ENCODE measurements around the gene ROGDI.

Gene ROGDI

DNA sequence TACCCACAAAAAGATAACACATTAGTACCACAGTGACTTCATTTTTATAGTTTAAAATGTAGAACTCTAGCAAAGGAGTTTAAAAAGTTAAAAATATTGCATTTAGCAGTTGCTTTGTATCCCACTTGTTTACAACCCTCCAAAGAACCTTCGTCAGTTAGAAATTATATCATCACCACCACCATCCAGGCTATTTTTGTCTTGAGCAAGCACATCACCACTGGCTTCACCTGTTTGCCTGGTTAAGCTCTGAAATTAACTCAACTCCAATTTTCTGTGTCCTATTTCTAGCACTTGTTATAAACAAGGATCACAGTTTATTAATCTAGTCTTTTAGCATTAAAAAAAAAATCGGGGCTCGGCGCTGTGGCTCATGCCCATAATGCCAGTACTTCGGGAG lies 38.6 kb upstream of the ROGDI start:
- peaks cover 75% of the 10 kb centered on the region for H3K36me3 ChIP-seq
- TF ChIP-seq, protein P1, sequence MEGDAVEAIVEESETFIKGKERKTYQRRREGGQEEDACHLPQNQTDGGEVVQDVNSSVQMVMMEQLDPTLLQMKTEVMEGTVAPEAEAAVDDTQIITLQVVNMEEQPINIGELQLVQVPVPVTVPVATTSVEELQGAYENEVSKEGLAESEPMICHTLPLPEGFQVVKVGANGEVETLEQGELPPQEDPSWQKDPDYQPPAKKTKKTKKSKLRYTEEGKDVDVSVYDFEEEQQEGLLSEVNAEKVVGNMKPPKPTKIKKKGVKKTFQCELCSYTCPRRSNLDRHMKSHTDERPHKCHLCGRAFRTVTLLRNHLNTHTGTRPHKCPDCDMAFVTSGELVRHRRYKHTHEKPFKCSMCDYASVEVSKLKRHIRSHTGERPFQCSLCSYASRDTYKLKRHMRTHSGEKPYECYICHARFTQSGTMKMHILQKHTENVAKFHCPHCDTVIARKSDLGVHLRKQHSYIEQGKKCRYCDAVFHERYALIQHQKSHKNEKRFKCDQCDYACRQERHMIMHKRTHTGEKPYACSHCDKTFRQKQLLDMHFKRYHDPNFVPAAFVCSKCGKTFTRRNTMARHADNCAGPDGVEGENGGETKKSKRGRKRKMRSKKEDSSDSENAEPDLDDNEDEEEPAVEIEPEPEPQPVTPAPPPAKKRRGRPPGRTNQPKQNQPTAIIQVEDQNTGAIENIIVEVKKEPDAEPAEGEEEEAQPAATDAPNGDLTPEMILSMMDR (IDR thresholded peaks at IDR 0.05; ENCODE audit: low read depth, low read length): no peak
- H3K9me3 ChIP-seq: no peaks in the 10 kb centered on the region
- no peaks in the 10 kb centered on the region for H3K27me3 ChIP-seq
- no peak overlapping the region for H3K4me3 ChIP-seq (ENCODE audit: low read depth, low read length)
- DNase-seq: no peak
- no peaks in the 10 kb centered on the region for H3K4me1 ChIP-seq

DNA sequence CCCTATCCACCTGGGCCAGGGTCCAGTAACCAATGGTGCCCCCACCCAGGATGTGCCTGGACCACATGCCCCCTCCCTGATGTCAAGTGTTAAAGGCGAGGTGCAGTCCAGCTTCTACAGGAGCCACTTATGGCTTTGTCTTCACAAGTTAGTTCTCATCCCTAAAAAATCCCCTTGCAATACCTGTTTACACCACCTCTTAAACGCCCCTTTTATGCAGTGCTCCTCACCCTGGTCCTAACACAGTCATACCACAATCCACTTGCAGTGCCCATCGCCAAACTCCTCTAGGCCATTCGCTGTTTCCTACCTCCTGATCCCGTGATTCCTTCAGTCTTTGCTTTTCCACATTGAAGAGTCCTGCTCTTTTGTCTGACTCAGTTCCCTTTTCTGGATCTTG lies 37.5 kb upstream of the ROGDI start:
- TF ChIP-seq, protein P1 (IDR thresholded peaks at IDR 0.05; ENCODE audit: low read depth, low read length): no peak
- Histone ChIP-seq H3K4me1 (no peaks in the 10 kb centered on the region; the same call in 1 of the 2 replicates), H3K27me3 (no peaks in the 10 kb centered on the region), H3K4me3 (ENCODE audit: low read depth, low read length) (no peak overlapping the region), H3K36me3 (peaks cover 75% of the 10 kb centered on the region), H3K9me3 (no peaks in the 10 kb centered on the region)
- no peak for DNase-seq

DNA sequence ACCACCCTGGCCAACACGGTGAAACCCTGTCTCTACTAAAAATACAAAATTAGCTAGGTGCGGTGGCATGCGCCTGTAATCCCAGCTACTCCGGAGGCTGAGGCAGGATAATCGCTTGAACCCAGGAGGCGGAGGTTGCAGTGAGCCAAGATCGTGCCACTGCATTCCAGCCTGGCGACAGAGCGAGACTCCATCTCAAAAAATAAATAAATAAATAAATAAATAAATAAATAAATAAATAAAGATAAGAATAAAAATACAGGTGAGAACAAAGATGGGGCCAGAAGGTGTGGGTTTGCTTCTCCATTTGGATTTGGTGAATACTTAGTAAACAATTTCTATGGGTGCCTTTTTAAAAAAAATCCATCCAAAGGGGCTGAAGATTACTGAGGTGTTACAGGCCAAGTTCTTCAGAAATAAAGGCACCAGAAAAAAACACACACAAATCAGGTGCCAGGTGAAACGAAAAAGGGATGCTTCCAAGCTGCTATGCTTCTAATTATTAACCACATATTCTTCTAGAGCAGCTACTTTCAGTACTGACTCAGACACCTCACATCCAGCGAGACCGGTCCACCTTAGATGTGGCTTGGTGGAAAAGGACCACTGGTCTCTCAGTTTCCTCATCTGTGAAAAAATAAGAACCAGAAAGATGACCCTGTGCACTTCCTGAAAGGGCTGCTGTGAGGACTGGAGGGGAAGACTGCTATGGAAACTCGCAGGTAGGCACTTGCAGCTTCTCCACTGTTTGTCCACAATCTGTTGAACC lies 35.5 kb upstream of the ROGDI start:
- no peaks in the 10 kb centered on the region for H3K27me3 ChIP-seq
- TF ChIP-seq, protein P1 (IDR thresholded peaks at IDR 0.05; ENCODE audit: low read depth, low read length): no peak
- no peaks in the 10 kb centered on the region for H3K9me3 ChIP-seq
- no peak overlapping the region for H3K4me3 ChIP-seq (ENCODE audit: low read depth, low read length)
- H3K36me3 ChIP-seq: peaks cover 74% of the 10 kb centered on the region
- no peak for DNase-seq
- peaks cover 3% of the 10 kb centered on the region for H3K4me1 ChIP-seq

DNA sequence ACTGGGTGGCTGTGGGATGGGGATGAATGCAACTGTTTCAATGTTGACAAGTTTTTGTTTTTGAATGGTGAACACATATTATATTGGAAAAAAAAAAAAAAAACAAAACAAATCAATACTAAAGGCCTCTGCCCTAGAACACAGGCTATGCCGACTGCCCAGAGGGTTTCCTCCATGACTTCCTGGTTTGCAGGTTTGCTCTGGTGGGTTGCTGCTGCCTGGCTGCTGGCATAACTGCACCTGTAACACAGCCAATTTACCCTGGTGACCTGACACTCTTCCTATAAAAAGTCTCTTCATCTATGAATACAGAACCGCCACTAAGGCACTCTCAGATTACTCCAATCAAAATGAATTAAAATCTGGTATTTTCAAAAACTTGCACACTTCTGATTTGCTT lies 34.3 kb upstream of the ROGDI start:
- Histone ChIP-seq H3K4me1 (peaks cover 3% of the 10 kb centered on the region), H3K4me3 (ENCODE audit: low read depth, low read length) (no peak overlapping the region), H3K9me3 (no peaks in the 10 kb centered on the region), H3K36me3 (peaks cover 76% of the 10 kb centered on the region), H3K27me3 (no peaks in the 10 kb centered on the region)
- TF ChIP-seq, protein P1 (IDR thresholded peaks at IDR 0.05; ENCODE audit: low read depth, low read length): no peak
- DNase-seq: no peak

DNA sequence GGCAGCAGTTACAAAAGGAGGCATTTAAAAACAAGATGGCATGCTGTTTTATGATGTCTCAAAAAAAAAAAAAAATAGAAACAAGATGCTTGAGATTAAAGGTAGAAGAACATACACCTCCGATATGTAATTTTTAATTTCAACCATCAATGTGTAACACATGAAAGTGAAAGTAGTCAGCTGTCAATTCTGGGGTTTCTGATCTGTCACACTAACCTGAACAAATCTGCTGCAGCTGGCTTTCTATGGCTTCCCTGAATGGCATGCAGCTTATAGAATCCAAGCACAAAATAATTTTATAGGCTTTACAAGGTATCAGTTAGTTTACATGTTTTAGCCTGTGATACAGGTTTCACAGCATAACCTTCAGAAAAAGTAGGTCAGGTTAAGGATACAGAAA lies 31.2 kb upstream of the ROGDI start:
- Histone ChIP-seq H3K9me3 (no peaks in the 10 kb centered on the region), H3K4me1 (peaks cover 3% of the 10 kb centered on the region), H3K27me3 (no peaks in the 10 kb centered on the region), H3K4me3 (ENCODE audit: low read depth, low read length) (no peak overlapping the region), H3K36me3 (peaks cover 82% of the 10 kb centered on the region)
- DNase-seq: no peak
- TF ChIP-seq, protein P1 (IDR thresholded peaks at IDR 0.05; ENCODE audit: low read depth, low read length): no peak

DNA sequence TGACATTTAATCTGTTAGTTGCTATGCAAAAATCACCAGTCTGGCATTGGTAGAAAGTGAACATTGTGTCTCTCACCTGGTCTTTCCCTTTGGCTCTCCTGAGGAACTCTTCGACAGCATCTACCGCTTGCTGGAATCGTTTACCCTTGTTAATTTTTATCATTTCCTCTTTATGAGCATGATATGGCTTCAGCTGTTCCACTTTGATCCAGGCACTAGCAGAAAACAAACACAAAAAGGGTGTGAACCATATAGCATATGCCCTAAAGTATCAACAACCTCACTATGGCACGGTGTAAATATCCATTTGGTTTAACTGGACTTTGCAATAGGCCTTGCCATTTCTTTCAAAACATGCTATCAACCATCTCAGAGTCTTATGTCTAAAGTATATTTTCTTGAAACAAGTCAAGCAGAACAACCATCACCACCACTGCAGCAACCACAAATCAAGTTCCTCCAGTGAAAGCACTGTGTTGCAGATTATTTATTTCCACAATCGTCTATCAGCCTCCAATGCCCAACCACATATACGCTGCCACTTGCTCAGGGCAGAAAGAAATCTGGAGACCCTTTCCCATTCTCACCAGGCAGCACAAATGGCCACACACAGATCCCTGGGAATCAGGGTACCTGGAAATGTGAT lies 30.4 kb upstream of the ROGDI start:
- Histone ChIP-seq H3K27me3 (no peaks in the 10 kb centered on the region), H3K36me3 (peaks cover 80% of the 10 kb centered on the region)
- no peak for DNase-seq

More for the DNA sequence above, 30.4 kb upstream of the ROGDI start:
- peaks cover 3% of the 10 kb centered on the region for H3K4me1 ChIP-seq
- TF ChIP-seq, protein P1 (IDR thresholded peaks at IDR 0.05; ENCODE audit: low read depth, low read length): no peak
- H3K9me3 ChIP-seq: no peaks in the 10 kb centered on the region
- H3K4me3 ChIP-seq (ENCODE audit: low read depth, low read length): no peak overlapping the region

All from BE2C (cell line).